ENCODE results near the gene RABL2B. TPM values are rescaled to one million over a fixed set of nuclear protein-coding genes. Genes with fewer than 3 reads are reported as not detected.
A peak's percentile ranks its signal among the peaks of the same experiment; 100 is the strongest.

RABL2B gene
- total RNA-seq, 1 experiment from 2014 or later = 24.0 TPM

DNA sequence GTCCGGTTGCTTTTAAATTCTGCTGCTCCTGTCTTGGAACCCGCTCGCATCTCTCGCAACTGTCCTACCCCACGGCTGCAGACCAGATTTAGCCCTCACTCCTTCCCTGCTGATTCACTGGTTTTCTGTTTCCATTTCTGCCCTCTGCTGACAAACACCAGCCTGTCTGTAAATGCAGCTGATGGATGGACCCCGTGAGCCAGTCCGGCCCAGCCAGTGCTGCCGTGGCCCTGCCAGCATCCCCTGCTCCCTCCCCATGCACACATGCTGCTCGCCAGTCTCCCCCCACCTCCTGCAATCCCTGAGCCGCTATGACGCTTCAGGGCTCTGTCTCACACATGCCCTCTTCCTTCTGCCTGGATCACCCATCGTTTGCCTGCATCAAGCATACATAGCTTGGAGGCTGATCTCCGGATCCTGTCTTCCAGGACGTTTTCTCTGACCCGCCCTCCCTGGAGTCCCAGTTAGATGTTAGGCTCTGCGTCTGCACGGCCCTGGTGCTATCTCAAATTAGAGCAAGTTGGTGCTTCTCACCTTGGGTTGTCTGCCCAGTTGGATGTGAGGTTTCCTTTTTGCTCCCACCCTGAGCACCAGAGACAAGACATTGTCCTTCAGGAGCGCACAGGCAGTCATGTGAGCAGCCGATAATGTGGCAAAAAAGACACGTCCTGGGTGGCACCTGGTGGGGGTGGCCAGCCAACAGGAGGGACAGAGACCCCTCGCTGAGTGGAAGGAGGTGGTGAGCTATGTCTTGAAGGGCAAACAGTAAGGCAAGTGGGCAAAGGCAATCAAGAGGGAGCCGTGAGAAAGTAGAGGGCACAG is 49.7 kb downstream of the RABL2B start:
- Mint-ChIP-seq H3K4me1 (peaks cover 3% of the 10 kb centered on the region; the same call in 1 of the 2 replicates), H3K27ac (no peak overlapping the region), H3K36me3 (no peaks in the 10 kb centered on the region), H3K27me3 (ENCODE audit: low read depth) (peaks cover 76% of the 10 kb centered on the region), H3K4me3 (no peak overlapping the region), H3K9me3 (no peaks in the 10 kb centered on the region)
- POLR2A ChIA-PET = no interaction called here
- CTCF ChIA-PET = interaction anchor here (1.2 to 6.0 kb wide), 3 partner anchors 10 to 41 kb away, joined by 3 to 35 read pairs (median 3); no protein-coding TSS in a partner anchor
- ATAC-seq (no peak), DNase-seq (ENCODE audit: low spot score) (peak; percentile 9)
- TF ChIP-seq JUN (CRISPR knock-in tag; IDR thresholded peaks at IDR 0.05) = no peak
- TF ChIP-seq, protein P1, sequence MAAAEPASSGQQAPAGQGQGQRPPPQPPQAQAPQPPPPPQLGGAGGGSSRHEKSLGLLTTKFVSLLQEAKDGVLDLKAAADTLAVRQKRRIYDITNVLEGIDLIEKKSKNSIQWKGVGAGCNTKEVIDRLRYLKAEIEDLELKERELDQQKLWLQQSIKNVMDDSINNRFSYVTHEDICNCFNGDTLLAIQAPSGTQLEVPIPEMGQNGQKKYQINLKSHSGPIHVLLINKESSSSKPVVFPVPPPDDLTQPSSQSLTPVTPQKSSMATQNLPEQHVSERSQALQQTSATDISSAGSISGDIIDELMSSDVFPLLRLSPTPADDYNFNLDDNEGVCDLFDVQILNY (CRISPR knock-in tag; IDR thresholded peaks at IDR 0.05) = no peak
- TF ChIP-seq, protein P2, sequence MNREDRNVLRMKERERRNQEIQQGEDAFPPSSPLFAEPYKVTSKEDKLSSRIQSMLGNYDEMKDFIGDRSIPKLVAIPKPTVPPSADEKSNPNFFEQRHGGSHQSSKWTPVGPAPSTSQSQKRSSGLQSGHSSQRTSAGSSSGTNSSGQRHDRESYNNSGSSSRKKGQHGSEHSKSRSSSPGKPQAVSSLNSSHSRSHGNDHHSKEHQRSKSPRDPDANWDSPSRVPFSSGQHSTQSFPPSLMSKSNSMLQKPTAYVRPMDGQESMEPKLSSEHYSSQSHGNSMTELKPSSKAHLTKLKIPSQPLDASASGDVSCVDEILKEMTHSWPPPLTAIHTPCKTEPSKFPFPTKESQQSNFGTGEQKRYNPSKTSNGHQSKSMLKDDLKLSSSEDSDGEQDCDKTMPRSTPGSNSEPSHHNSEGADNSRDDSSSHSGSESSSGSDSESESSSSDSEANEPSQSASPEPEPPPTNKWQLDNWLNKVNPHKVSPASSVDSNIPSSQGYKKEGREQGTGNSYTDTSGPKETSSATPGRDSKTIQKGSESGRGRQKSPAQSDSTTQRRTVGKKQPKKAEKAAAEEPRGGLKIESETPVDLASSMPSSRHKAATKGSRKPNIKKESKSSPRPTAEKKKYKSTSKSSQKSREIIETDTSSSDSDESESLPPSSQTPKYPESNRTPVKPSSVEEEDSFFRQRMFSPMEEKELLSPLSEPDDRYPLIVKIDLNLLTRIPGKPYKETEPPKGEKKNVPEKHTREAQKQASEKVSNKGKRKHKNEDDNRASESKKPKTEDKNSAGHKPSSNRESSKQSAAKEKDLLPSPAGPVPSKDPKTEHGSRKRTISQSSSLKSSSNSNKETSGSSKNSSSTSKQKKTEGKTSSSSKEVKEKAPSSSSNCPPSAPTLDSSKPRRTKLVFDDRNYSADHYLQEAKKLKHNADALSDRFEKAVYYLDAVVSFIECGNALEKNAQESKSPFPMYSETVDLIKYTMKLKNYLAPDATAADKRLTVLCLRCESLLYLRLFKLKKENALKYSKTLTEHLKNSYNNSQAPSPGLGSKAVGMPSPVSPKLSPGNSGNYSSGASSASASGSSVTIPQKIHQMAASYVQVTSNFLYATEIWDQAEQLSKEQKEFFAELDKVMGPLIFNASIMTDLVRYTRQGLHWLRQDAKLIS (CRISPR knock-in tag; IDR thresholded peaks at IDR 0.05; ENCODE audit: borderline replicate concordance) = no peak
- no peak for TF ChIP-seq NR3C1 (CRISPR knock-in tag; conservative IDR thresholded peaks at IDR 0.05; ENCODE audit: low read depth)
- TF ChIP-seq, protein P3, sequence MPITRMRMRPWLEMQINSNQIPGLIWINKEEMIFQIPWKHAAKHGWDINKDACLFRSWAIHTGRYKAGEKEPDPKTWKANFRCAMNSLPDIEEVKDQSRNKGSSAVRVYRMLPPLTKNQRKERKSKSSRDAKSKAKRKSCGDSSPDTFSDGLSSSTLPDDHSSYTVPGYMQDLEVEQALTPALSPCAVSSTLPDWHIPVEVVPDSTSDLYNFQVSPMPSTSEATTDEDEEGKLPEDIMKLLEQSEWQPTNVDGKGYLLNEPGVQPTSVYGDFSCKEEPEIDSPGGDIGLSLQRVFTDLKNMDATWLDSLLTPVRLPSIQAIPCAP (CRISPR knock-in tag; IDR thresholded peaks at IDR 0.05) = no peak
- TF ChIP-seq ZNF317 (CRISPR knock-in tag; IDR thresholded peaks at IDR 0.05; ENCODE audit: borderline replicate concordance, low read depth) = no peak
- no peak for TF ChIP-seq JAZF1 (CRISPR knock-in tag; IDR thresholded peaks at IDR 0.05)
- TF ChIP-seq ZNF219 (CRISPR knock-in tag; IDR thresholded peaks at IDR 0.05; ENCODE audit: borderline replicate concordance) = no peak
- TF ChIP-seq, protein P4, sequence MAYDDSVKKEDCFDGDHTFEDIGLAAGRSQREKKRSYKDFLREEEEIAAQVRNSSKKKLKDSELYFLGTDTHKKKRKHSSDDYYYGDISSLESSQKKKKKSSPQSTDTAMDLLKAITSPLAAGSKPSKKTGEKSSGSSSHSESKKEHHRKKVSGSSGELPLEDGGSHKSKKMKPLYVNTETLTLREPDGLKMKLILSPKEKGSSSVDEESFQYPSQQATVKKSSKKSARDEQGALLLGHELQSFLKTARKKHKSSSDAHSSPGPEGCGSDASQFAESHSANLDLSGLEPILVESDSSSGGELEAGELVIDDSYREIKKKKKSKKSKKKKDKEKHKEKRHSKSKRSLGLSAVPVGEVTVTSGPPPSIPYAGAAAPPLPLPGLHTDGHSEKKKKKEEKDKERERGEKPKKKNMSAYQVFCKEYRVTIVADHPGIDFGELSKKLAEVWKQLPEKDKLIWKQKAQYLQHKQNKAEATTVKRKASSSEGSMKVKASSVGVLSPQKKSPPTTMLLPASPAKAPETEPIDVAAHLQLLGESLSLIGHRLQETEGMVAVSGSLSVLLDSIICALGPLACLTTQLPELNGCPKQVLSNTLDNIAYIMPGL (CRISPR knock-in tag; IDR thresholded peaks at IDR 0.05) = no peak
- TF ChIP-seq, protein P5, sequence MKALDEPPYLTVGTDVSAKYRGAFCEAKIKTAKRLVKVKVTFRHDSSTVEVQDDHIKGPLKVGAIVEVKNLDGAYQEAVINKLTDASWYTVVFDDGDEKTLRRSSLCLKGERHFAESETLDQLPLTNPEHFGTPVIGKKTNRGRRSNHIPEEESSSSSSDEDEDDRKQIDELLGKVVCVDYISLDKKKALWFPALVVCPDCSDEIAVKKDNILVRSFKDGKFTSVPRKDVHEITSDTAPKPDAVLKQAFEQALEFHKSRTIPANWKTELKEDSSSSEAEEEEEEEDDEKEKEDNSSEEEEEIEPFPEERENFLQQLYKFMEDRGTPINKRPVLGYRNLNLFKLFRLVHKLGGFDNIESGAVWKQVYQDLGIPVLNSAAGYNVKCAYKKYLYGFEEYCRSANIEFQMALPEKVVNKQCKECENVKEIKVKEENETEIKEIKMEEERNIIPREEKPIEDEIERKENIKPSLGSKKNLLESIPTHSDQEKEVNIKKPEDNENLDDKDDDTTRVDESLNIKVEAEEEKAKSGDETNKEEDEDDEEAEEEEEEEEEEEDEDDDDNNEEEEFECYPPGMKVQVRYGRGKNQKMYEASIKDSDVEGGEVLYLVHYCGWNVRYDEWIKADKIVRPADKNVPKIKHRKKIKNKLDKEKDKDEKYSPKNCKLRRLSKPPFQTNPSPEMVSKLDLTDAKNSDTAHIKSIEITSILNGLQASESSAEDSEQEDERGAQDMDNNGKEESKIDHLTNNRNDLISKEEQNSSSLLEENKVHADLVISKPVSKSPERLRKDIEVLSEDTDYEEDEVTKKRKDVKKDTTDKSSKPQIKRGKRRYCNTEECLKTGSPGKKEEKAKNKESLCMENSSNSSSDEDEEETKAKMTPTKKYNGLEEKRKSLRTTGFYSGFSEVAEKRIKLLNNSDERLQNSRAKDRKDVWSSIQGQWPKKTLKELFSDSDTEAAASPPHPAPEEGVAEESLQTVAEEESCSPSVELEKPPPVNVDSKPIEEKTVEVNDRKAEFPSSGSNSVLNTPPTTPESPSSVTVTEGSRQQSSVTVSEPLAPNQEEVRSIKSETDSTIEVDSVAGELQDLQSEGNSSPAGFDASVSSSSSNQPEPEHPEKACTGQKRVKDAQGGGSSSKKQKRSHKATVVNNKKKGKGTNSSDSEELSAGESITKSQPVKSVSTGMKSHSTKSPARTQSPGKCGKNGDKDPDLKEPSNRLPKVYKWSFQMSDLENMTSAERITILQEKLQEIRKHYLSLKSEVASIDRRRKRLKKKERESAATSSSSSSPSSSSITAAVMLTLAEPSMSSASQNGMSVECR (CRISPR knock-in tag; IDR thresholded peaks at IDR 0.05; ENCODE audit: borderline replicate concordance) = no peak
- TF ChIP-seq SMAD3 (CRISPR knock-in tag; IDR thresholded peaks at IDR 0.05; ENCODE audit: borderline replicate concordance) = no peak
- TF ChIP-seq SOX15 (CRISPR knock-in tag; IDR thresholded peaks at IDR 0.05) = no peak
- TF ChIP-seq ZNF416 (CRISPR knock-in tag; IDR thresholded peaks at IDR 0.05) = no peak
- TF ChIP-seq ZNF121 (CRISPR knock-in tag; IDR thresholded peaks at IDR 0.05) = no peak
